ENCODE measurements around the gene AGMO. TPM values are rescaled to one million over a fixed set of nuclear protein-coding genes. Genes with fewer than 3 reads are reported as not detected.

AGMO gene
- total RNA-seq, 1 experiment from 2014 or later = not detected

- POLR2A ChIA-PET = no interaction called here
- intact Hi-C loops (cut with micrococcal nuclease) = no loop called here
Measured at GRCh38 chr7:15452670-15453069, 109.1 kb downstream of the AGMO start.

More at GRCh38 chr7:15452670-15453069, 109.1 kb downstream of the AGMO start:
- no peaks in the 10 kb centered on the region for H4K20me1 ChIP-seq (ENCODE audit: insufficient read depth)
- H3K27me3 ChIP-seq (ENCODE audit: insufficient read depth, low read length) = no peaks in the 10 kb centered on the region
- no peak overlapping the region for H3K4me3 ChIP-seq (replicated peaks in 1 of 2; ENCODE audit: low read depth in 1 of 2, low read length in 2 of 2)
- H3K36me3 ChIP-seq (ENCODE audit: control insufficient read depth in 1 of 2, insufficient read depth in 2 of 2, low read length in 2 of 2) = no peaks in the 10 kb centered on the region
- no peak overlapping the region for H3K4me2 ChIP-seq (ENCODE audit: low read length)
- ATAC-seq (no peak), DNase-seq (ENCODE audit: low read depth, low spot score) (no peak)
- TF ChIP-seq TCF7L2 (IDR thresholded peaks at IDR 0.05; ENCODE audit: borderline replicate concordance, extremely low read depth, insufficient read depth, insufficient read length) = no peak
- TF ChIP-seq, protein P1, sequence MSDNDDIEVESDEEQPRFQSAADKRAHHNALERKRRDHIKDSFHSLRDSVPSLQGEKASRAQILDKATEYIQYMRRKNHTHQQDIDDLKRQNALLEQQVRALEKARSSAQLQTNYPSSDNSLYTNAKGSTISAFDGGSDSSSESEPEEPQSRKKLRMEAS (IDR thresholded peaks at IDR 0.05) = no peak
- no peak for TF ChIP-seq EGR1 (IDR thresholded peaks at IDR 0.05; ENCODE audit: low read depth)
- TF ChIP-seq CEBPB (IDR thresholded peaks at IDR 0.05; ENCODE audit: low read depth) = no peak
- TF ChIP-seq, protein P2, sequence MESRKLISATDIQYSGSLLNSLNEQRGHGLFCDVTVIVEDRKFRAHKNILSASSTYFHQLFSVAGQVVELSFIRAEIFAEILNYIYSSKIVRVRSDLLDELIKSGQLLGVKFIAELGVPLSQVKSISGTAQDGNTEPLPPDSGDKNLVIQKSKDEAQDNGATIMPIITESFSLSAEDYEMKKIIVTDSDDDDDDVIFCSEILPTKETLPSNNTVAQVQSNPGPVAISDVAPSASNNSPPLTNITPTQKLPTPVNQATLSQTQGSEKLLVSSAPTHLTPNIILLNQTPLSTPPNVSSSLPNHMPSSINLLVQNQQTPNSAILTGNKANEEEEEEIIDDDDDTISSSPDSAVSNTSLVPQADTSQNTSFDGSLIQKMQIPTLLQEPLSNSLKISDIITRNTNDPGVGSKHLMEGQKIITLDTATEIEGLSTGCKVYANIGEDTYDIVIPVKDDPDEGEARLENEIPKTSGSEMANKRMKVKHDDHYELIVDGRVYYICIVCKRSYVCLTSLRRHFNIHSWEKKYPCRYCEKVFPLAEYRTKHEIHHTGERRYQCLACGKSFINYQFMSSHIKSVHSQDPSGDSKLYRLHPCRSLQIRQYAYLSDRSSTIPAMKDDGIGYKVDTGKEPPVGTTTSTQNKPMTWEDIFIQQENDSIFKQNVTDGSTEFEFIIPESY (IDR thresholded peaks at IDR 0.05; ENCODE audit: extremely low read depth, insufficient replicate concordance, low read length) = no peak
- TF ChIP-seq EZH2phosphoT487 (IDR thresholded peaks at IDR 0.05; ENCODE audit: borderline replicate concordance) = no peak
- TF ChIP-seq, protein P3, sequence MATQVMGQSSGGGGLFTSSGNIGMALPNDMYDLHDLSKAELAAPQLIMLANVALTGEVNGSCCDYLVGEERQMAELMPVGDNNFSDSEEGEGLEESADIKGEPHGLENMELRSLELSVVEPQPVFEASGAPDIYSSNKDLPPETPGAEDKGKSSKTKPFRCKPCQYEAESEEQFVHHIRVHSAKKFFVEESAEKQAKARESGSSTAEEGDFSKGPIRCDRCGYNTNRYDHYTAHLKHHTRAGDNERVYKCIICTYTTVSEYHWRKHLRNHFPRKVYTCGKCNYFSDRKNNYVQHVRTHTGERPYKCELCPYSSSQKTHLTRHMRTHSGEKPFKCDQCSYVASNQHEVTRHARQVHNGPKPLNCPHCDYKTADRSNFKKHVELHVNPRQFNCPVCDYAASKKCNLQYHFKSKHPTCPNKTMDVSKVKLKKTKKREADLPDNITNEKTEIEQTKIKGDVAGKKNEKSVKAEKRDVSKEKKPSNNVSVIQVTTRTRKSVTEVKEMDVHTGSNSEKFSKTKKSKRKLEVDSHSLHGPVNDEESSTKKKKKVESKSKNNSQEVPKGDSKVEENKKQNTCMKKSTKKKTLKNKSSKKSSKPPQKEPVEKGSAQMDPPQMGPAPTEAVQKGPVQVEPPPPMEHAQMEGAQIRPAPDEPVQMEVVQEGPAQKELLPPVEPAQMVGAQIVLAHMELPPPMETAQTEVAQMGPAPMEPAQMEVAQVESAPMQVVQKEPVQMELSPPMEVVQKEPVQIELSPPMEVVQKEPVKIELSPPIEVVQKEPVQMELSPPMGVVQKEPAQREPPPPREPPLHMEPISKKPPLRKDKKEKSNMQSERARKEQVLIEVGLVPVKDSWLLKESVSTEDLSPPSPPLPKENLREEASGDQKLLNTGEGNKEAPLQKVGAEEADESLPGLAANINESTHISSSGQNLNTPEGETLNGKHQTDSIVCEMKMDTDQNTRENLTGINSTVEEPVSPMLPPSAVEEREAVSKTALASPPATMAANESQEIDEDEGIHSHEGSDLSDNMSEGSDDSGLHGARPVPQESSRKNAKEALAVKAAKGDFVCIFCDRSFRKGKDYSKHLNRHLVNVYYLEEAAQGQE (IDR thresholded peaks at IDR 0.05; ENCODE audit: low read depth) = no peak
- no peak for TF ChIP-seq POLR2A (IDR thresholded peaks at IDR 0.05; ENCODE audit: borderline replicate concordance, extremely low read depth, insufficient read depth, insufficient read length)
- no peak for TF ChIP-seq RAD21 (IDR thresholded peaks at IDR 0.05; ENCODE audit: low read depth)
- no peak for TF ChIP-seq POLR2AphosphoS5 (IDR thresholded peaks at IDR 0.05; ENCODE audit: low read depth, low read length)
- no peak for TF ChIP-seq YY1 (IDR thresholded peaks at IDR 0.05; ENCODE audit: extremely low read depth, insufficient replicate concordance, low read depth, low read length)
- no peak for TF ChIP-seq SP1 (IDR thresholded peaks at IDR 0.05; ENCODE audit: low read depth)
- CTCF ChIA-PET = no interaction called here
- BruUV-seq (replicated peaks) = no TSS peak
- no peaks in the 10 kb centered on the region for H3K9me2 ChIP-seq (ENCODE audit: insufficient read depth)
- no peaks in the 10 kb centered on the region for H3K4me1 ChIP-seq (ENCODE audit: control insufficient read depth in 1 of 2, insufficient read depth in 2 of 2, low read length in 2 of 2)
- RAD21 ChIA-PET (ENCODE audit: low non-redundant PET in 1 of 2, low total read pairs in 2 of 2, uncharacterized antibody in 2 of 2, unreplicated experiment in 2 of 2) = no interaction called here
- no peak overlapping the region for H2AFZ ChIP-seq (ENCODE audit: low read depth, low read length, poor library complexity, severe bottlenecking)
- no peak overlapping the region for H3K27ac ChIP-seq (ENCODE audit: low read depth, low read length)
- no peaks in the 10 kb centered on the region for H3K9me3 ChIP-seq (ENCODE audit: control insufficient read depth in 1 of 2, insufficient read depth in 1 of 2, low read depth in 1 of 2, low read length in 2 of 2)
- no peaks in the 10 kb centered on the region for H3K79me2 ChIP-seq (ENCODE audit: insufficient read depth, low read length)
- no peak overlapping the region for H3K9ac ChIP-seq (ENCODE audit: low read length)
